ENCODE measurements around the gene CRY2.
"Not testable (repeated sequence)": the region's sequence is repeated elsewhere in the genome, so short reads cannot be mapped to it uniquely, and the experiment has no call there.

The CRY2 gene

DNA sequence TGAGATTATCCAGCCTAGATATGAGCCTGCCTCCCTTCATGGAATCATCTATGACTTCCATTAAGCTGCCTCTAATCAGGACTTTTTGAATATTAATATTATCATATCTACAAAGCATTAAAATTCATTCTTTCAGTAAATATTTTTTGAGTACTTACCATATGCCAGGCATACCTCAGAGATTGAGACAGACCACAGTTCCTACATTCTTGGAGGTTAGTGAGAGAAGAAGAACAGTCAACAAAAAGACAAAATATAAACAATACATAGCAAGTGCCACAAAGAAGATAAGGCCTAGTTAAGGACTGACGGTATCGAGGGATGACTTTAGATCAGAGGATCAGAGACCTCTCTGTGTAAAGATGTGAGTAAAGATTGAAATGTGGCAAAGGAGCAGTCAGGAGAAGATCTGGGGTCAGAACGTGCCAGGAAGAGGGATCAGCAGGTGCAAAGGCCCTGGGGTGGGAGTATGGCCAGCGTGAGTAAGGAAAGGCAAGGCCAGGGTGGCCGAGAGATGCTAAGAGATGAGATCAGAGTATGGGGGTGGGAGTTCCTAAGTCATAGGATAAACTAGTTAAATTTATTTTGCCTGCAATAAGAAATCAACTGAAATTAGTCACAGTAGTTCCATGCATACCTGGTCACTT lies 26.9 kb upstream of the CRY2 start:
- no peak overlapping the region for H3K27ac Mint-ChIP-seq

DNA sequence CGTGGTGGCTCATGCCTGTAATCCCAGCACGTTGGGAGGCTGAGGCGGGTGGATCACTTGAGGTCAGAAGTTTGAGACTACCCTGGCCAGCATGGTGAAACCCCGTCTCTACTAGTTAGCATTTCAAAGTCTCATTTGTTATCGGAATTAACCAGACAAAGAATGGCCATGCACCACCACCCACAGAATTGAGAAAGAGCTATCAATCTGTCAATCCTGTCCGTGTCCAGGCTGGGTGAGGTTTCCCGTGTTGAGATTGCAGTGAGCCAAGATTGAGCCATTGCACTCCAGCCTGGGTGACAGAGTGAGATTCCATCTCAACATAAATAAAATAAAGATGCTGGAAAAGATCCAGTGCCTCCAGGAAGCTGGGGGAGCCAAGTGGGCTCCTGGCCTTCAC lies 20.8 kb upstream of the CRY2 start:
- not testable (repeated sequence) for H3K4me3 Mint-ChIP-seq, H3K36me3 Mint-ChIP-seq, H3K9me3 Mint-ChIP-seq, H3K4me1 Mint-ChIP-seq, H3K27ac Mint-ChIP-seq, DNase-seq
- H3K27me3 Mint-ChIP-seq, result peaks cover 53% of the 10 kb centered on the region
- CTCF ChIA-PET, result interaction anchor here (1.3 kb wide), 1 partner anchor 55 kb away, joined by 4 read pairs; no protein-coding TSS in a partner anchor

More for the DNA sequence above, 26.9 kb upstream of the CRY2 start:
- no peak for DNase-seq
- peaks cover 13% of the 10 kb centered on the region for H3K27me3 Mint-ChIP-seq
- H3K36me3 Mint-ChIP-seq, result no peaks in the 10 kb centered on the region
- H3K9me3 Mint-ChIP-seq, result no peaks in the 10 kb centered on the region
- H3K4me3 Mint-ChIP-seq, result no peak overlapping the region
- H3K4me1 Mint-ChIP-seq, result no peaks in the 10 kb centered on the region
- CTCF ChIA-PET, result no interaction called here

DNA sequence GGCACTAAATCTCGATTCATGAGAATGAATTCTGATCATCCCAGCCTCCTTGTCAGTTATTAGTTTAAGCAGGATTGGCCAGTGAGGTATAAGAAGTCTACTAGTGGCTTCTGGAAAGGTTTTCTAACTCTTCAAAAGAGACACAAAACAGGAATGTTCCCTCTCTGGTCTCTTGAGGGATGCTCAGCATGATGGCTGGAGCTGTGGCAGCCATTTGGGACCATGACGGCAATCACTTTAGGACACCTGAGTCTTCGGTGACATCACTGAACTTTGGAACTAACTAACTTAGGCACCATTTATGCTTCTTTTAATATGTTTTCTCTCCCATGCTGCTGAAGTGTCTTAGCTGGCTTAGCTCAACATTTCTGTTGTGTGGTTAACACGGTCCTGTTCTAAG lies 20.2 kb upstream of the CRY2 start:
- no peaks in the 10 kb centered on the region for H3K9me3 Mint-ChIP-seq
- H3K4me3 Mint-ChIP-seq, result no peak overlapping the region
- CTCF ChIA-PET, result no interaction called here
- peaks cover 53% of the 10 kb centered on the region for H3K27me3 Mint-ChIP-seq
- H3K36me3 Mint-ChIP-seq, result no peaks in the 10 kb centered on the region
- no peak for DNase-seq
- H3K27ac Mint-ChIP-seq, result no peak overlapping the region
- H3K4me1 Mint-ChIP-seq, result peaks cover 8% of the 10 kb centered on the region

DNA sequence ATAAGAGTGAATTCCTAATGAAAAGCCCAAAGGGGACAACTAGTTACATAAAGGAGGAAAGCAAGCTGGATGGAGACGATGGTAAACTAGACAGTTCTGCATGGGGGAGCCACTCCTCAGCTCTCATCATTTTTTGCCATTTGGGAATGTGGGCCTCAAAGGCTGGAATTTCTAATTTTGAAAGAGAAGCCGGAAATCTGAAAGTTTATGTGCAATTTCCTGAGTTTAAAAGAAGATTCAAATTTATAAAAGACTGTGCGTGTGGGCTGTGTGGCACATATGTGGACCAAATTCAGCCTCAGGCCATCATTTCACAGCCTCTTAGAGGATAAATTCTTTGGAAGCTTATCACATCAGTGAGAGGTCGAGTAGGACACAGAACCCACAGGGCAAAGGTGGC lies 18.3 kb upstream of the CRY2 start:
- no peak for DNase-seq
- Mint-ChIP-seq H3K4me3 (no peak overlapping the region), H3K27ac (no peak overlapping the region), H3K9me3 (no peaks in the 10 kb centered on the region), H3K4me1 (peaks cover 21% of the 10 kb centered on the region), H3K27me3 (peaks cover 53% of the 10 kb centered on the region), H3K36me3 (no peaks in the 10 kb centered on the region)
- CTCF ChIA-PET, result interaction anchor here (1.0 kb wide), 1 partner anchor 58 kb away, joined by 3 read pairs; no protein-coding TSS in a partner anchor

DNA sequence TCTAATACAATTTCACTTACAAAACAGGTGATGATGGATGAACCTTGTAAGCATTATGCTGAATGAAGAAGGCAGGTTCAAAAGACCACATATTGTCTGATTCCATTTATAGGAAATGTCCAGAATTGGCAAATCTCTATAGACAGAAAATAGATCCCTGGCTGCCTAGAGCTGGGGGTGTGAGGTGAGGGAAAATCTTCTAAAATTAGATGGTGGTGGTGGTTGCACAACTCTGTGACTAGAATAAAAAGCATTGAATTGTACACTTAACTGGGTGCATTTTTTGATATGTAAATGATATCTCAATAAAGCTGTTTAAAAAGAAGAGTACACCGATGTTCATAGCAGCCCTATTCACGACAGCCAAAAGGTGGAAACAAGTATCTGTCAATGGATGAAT lies 16.7 kb upstream of the CRY2 start:
- Mint-ChIP-seq H3K9me3 (no peaks in the 10 kb centered on the region), H3K27me3 (peaks cover 42% of the 10 kb centered on the region), H3K27ac (no peak overlapping the region), H3K36me3 (no peaks in the 10 kb centered on the region), H3K4me1 (peaks cover 32% of the 10 kb centered on the region), H3K4me3 (no peak overlapping the region)
- CTCF ChIA-PET, result no interaction called here
- no peak for DNase-seq

DNA sequence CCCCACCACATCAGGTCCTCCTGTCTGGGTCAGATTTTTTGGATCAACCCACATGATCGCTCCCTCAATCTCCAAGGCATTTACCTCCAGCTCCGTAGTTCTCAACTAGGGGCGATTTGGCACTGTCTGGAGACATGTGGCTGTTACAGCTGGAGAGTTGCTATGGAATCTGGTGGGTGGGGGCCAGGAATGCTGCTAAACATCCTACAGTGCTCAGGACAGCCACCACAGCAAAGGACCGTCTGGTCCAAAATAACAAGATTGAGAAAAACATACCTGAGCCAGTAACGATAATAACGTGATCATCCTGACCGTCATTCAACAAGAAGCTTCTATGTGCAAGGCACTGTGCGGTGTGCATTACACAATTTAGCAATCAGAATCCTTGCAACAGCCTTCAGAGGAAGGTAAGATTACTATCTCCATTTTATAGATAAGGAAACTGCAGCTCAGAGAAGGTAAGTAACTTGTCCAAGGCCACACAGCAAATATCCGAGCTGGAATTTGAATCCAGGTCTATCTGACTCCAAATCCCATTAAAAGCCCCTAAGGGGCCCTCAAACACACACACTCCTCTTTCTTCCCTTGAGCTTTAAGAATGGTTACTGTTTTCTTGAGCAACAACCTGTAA lies 14.3 kb upstream of the CRY2 start:
- Mint-ChIP-seq H3K9me3 (no peaks in the 10 kb centered on the region), H3K36me3 (peaks cover 10% of the 10 kb centered on the region), H3K4me1 (peaks cover 42% of the 10 kb centered on the region), H3K27me3 (peaks cover 27% of the 10 kb centered on the region), H3K4me3 (no peak overlapping the region), H3K27ac (no peak overlapping the region)
- CTCF ChIA-PET, result interaction anchor here (1.2 to 2.7 kb wide), 2 partner anchors 9 to 10 kb away, joined by 5 to 22 read pairs; no protein-coding TSS in a partner anchor
- DNase-seq, result no peak

DNA sequence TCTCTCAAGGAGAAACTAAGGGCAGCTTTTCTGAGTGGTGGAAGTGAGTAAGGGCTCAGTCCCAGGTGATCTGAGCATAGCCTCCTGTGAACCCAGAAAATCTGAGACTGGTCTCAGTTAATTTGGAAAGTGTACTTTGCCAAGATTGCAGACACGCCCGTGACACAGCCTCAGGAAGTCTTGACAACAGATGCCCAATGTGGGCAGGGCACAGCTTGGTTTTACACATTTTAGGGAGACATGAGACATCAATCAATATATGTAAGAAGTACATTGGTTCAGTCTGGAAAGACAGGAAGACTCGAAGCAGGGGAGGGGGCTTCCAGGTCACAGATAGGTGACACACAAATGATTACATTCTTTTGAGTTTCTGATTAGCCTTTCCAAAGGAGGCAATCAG lies 13.5 kb upstream of the CRY2 start:
- H3K4me1 Mint-ChIP-seq, result peaks cover 42% of the 10 kb centered on the region
- peak overlapping the region; percentile 74 for H3K4me3 Mint-ChIP-seq
- H3K27ac Mint-ChIP-seq, result peak overlapping the region; percentile 90
- no peaks in the 10 kb centered on the region for H3K9me3 Mint-ChIP-seq
- peaks cover 19% of the 10 kb centered on the region for H3K27me3 Mint-ChIP-seq
- peaks cover 10% of the 10 kb centered on the region for H3K36me3 Mint-ChIP-seq
- CTCF ChIA-PET, result interaction anchor here (0.9 to 2.7 kb wide), 4 partner anchors 9 to 173 kb away, joined by 3 to 22 read pairs (median 4); no protein-coding TSS in a partner anchor
- DNase-seq, result no peak

DNA sequence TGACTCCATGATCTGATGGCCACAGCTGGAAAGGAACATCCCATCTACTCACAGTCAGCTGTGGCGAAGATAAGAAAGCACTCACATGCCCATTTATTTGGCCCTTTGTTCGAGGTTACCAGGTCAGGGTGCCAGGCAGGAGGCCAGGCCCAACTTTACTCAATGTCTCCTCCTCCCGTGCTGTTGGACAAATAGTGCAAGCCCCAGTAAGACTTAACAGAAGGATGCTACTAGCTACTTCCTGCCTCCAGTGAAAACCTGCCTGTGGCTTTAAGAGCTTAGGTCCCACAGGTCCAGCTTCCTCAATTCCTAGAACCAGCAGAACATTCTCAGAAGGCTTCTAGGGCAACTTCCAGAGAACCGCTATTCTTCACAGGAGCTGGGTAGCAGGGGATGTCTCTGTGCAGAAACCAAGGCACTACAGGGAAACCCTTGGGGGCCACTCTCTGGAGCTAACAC lies 12.9 kb upstream of the CRY2 start:
- Mint-ChIP-seq H3K27me3 (peaks cover 16% of the 10 kb centered on the region), H3K36me3 (peaks cover 10% of the 10 kb centered on the region), H3K4me3 (peak overlapping the region; percentile 74), H3K4me1 (peaks cover 42% of the 10 kb centered on the region), H3K9me3 (no peaks in the 10 kb centered on the region), H3K27ac (peak overlapping the region; percentile 90)
- CTCF ChIA-PET, result interaction anchor here (0.9 to 2.7 kb wide), 5 partner anchors 8 to 172 kb away, joined by 3 to 22 read pairs (median 4); no protein-coding TSS in a partner anchor
- DNase-seq, result peak; percentile 62

DNA sequence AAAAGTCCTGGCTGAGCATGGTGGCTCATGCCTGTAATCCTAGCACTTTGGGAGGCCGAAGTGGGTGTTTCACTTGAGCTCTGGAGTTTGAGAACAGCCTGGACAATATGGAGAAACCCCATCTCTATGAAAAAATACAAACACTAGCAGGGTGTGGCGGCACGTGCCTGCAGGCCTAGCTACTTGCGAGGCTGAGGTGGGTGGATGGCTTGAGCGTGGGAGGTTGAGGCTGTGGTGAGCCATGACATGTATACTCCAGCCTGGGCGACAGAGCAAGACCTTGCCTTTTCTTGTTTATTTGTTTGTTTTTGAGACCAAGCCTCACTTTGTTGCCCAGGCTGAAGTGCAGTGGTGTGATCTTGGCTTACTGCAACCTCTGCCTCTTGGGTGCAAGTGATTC lies 8.1 kb upstream of the CRY2 start:
- Mint-ChIP-seq H3K36me3 (peaks cover 10% of the 10 kb centered on the region), H3K4me3 (no peak overlapping the region), H3K9me3 (no peaks in the 10 kb centered on the region), H3K4me1 (peaks cover 34% of the 10 kb centered on the region), H3K27ac (no peak overlapping the region), H3K27me3 (peaks cover 37% of the 10 kb centered on the region)
- DNase-seq, result no peak
- CTCF ChIA-PET, result interaction anchor here (0.7 kb wide), 1 partner anchor 76 kb away, joined by 3 read pairs; no protein-coding TSS in a partner anchor

DNA sequence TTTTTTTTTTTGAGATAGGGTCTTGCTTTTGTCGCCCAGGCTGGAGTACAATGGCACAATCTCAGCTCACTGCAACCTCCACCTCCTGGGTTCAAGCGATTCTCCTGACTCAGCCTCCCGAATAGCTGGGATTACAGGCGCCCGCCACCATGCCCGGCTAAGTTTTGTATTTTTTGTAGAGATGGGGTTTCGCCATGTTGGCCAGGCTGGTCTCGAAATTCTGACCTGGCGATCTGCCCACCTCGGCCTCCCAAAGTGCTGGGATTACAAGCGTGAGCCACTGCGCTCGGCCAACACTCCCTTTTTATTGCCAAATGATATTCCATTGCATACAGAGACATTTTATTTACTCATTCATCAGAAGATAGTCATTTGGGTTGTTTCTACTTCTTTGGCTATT lies 7.0 kb upstream of the CRY2 start:
- H3K4me1 Mint-ChIP-seq, result peaks cover 27% of the 10 kb centered on the region
- CTCF ChIA-PET, result not testable (repeated sequence)

DNA sequence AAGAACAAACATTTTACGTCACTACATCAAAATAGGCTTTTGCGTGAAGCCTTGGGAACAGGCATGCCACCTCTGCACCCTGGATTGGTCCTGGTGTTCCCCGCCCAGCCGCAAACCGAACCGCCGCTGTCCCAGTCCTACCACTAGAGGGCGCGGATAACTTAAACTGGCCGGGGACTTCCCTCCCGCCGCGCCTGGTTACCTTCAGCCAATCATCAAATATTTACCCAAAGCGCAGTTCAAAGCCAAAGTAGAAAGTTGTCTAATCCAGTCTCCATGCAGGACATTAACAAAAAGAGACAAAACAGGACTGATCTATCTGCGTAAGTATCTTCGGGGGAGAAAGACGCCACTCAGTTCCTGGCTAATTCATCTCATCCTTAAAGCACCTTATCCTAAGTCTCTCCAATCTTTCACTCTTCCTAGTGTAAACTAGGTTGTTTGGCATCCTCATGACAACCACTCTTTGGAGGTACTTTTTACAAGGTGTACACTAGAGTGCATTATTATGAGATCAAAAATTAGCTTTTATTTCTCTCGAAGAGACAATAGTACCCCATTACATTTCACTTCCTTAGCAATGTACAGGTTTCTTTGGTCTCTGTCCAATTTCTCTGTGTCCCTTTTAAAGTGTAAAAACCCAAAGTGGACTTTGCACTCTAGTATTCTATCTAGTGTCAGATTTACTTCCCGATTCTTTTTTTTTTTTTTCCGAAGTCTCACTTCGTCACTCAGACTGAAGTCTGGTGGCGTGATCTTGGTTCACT lies 3.9 kb upstream of the CRY2 start:
- Mint-ChIP-seq H3K4me3 (no peak overlapping the region), H3K27me3 (peaks cover 41% of the 10 kb centered on the region), H3K36me3 (no peaks in the 10 kb centered on the region), H3K4me1 (peaks cover 33% of the 10 kb centered on the region), H3K9me3 (no peaks in the 10 kb centered on the region), H3K27ac (peak overlapping the region; percentile 8)
- DNase-seq, result peak; percentile 93
- CTCF ChIA-PET, result interaction anchor here (0.6 to 2.8 kb wide), 12 partner anchors 8 to 279 kb away, joined by 3 to 22 read pairs (median 4); partner anchors contain the start of gene SLC35C1

More for the DNA sequence above, 7.0 kb upstream of the CRY2 start:
- not testable (repeated sequence) for DNase-seq, H3K9me3 Mint-ChIP-seq, H3K27ac Mint-ChIP-seq, H3K4me3 Mint-ChIP-seq, H3K36me3 Mint-ChIP-seq
- peaks cover 39% of the 10 kb centered on the region for H3K27me3 Mint-ChIP-seq

DNA sequence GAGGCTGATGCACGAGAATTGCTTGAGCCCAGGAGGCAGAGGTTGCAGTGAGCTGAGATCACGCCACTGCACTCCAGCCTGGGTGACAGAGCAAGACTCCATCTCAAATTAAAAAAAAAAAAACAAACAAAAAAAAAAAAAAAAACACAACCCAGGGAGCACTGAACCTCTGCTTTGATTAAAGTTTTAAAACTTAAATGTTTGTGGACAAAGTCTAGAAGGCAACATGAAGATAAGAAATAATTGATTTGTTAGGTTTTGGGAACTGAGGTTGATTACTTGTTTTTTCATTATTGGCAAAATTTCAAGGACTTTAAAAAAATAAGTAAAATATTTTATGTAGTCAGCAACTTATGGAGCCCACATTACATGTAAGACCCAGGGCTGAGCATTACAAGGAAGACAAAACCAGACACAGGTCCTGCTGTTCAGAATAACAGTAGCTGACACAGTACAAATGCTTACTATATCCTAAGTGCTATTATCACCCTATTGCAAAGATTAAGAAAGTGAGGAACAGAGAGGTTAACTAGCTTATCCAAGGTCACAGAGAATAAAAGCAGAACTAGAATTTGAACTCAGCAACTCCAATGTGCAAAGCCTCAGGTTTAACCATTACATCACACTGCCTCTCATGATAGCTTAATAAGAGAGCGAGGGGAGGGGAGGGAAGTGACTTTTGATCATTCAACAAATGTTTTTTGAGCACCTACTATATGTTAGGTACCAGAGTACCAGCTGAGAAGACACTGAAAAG lies 2.3 kb upstream of the CRY2 start:
- Mint-ChIP-seq H3K9me3 (no peaks in the 10 kb centered on the region), H3K27me3 (peaks cover 35% of the 10 kb centered on the region), H3K4me1 (peaks cover 44% of the 10 kb centered on the region), H3K36me3 (peaks cover 3% of the 10 kb centered on the region), H3K27ac (no peak overlapping the region), H3K4me3 (no peak overlapping the region)
- DNase-seq, result no peak
- CTCF ChIA-PET, result interaction anchor here (0.6 to 1.4 kb wide), 4 partner anchors 18 to 162 kb away, joined by 3 to 4 read pairs (median 3); no protein-coding TSS in a partner anchor

DNA sequence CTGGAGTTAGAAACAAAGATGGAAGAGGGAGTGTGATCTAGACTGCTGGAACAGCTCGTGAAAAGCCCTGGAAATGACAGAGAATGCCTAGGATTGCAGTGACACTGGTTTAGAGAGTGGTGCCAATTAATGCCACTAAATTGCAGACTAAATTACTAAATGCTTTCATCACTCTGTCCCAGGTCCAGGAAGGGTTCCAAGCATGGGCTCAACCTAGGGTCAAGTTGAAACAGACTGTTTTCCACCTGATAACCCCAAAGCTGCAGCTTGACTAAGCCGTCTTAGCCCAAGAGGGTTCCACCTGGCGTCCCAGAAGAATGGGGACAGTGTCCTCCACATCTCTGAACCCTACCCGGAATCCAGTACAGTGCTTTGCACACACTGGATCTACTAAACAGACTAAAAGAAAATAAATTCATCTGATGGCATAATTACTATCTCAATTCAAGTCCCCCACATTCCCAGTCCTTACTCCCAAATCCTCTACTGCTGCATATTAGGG lies 1.1 kb upstream of the CRY2 start:
- CTCF ChIA-PET, result interaction anchor here (1.4 to 1.6 kb wide), 2 partner anchors 29 to 75 kb away, joined by 3 to 7 read pairs; no protein-coding TSS in a partner anchor
- peaks cover 11% of the 10 kb centered on the region for H3K36me3 Mint-ChIP-seq
- H3K4me1 Mint-ChIP-seq, result peaks cover 51% of the 10 kb centered on the region
- DNase-seq, result no peak
- peak overlapping the region; percentile 80 for H3K4me3 Mint-ChIP-seq
- peaks cover 27% of the 10 kb centered on the region for H3K27me3 Mint-ChIP-seq
- H3K27ac Mint-ChIP-seq, result no peak overlapping the region
- H3K9me3 Mint-ChIP-seq, result no peaks in the 10 kb centered on the region
